GM04504 (cell line): ENCODE data around the gene ALOX15.
"Not testable (repeated sequence)": the region's sequence is repeated elsewhere in the genome, so short reads cannot be mapped to it uniquely, and the experiment has no call there.

Experiments used
- DNase-seq: peaks from one replicate; pipeline ENCODE4 v3.0.0-alpha.2; 2012; ENCODE audit warnings: low read depth

The ALOX15 gene

GRCh38 chr17:4617090-4617489 lies 24.4 kb downstream of the ALOX15 start:
- no peak for DNase-seq

DNA sequence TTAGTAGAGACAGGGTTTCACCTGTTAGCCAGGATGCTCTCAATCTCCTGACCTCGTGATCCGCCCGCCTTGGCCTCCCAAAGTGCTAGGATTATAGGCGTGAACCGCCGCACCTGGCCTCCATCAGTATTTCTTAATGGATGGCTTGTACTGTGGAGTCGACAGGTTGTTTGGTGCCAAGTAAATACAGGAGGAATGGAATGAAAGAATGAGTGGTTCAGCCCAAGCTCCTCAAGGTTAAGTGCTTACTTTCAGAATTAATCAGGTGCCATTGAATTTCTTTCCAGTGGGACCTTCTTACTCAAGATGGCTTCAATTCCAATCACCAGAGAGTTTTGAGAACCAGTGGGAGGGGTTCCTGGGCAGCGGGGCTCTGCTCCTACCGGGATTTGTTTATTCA lies 25.0 kb downstream of the ALOX15 start:
- DNase-seq: no peak

GRCh38 chr17:4610656-4611055 lies 30.8 kb downstream of the ALOX15 start:
- no peak for DNase-seq

DNA sequence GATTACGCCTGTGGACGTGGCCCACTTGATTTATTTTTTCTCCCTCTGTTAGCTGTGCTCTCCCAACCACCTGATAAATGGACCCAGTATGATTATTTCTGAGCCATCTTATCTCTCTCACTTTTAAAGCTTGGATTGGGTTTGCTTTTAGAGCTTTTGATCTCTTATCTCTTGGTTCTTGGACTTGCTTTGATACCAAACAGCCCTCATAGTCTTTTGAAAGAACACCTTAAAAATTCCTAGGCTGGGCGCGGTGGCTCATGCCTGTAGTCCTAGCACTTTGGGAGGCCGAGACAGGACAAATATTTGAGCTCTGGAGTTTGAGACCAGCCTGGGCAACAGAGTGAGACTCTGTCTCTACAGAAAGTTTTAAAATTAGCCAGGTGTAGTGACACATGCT lies 31.3 kb downstream of the ALOX15 start:
- DNase-seq: no peak

DNA sequence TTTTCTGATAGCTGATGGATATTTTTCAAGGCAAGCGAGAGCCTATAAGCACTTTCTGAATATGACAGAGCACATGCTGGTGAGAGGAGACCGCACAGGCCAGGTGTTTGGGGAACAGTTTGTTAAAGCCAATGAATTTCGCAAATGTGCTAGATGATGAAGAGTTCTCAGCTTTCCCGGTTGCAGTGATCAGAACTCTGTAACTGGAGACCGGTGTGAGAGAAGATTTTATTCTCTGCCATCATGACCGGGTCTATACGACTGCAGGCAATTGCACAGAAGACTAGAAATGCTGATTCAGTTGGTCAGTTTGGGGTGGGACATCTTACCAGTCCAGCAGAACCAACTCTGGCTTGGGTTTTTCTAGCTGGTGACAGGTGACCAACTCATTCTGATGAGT lies 31.7 kb downstream of the ALOX15 start:
- no peak for DNase-seq

GRCh38 chr17:4607773-4608187 lies 33.7 kb downstream of the ALOX15 start:
- DNase-seq: no peak

DNA sequence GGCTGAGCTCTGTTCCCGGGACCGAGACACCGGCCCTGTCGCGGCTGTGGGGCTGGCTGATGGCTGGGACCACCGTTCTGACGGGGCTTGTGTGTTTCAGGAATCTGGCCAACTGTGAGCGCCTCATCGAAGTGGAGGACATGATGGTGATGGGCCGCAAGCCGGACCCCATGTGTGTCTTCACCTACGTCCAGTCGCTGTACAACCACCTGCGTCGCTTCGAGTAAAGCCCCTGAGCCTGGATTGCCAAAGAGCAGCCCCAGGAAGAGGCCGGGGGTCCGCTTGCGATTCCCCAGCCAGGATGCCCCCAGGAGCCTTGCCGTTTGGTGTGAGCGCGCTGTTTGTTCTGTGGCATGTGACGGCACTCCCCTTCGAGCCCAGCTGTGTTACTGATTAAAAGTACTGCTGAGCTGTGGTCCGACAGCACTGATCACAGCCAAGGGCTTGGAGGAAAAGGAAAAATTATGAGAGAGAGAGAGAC lies 34.2 kb downstream of the ALOX15 start:
- no peak for DNase-seq

DNA sequence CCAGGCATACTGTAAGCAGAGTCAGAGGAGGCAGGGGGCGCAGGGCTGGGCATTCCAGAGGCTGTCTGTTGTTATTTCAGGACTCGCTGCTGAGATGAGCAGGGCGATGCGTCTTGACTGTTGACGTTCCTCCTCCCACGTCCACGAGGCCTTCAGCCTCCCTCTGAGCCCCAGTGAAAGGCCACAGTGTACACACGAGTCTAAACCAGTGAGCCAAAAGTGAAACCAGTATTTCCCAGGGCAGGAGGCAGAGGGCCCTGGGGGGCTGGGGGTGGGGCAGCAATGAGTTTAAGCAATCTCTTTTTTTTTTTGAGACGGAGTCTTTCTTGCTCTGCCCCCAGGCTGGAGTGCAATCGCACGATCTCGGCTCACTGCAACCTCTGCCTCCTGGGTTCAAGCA lies 35.7 kb downstream of the ALOX15 start:
- DNase-seq: no peak

DNA sequence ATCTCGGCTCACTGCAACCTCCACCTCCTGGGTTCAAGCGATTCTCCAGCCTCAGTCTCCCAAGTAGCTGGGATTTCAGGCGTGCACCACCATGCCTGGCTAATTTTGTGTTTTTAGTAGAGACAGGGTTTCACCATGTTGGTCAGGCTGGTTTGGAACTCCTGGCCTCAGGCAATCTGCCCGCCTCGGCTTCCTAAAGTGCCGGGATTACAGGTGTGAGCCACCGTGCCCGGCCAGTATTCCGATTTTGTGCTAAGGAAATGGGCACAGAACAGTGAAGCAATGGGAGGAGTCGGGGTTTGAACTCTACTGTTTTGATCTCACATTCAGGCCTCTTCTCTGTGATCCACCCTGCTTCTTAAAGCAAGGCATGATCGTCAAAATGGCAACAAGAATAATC lies 36.7 kb downstream of the ALOX15 start:
- DNase-seq: not testable (repeated sequence)

DNA sequence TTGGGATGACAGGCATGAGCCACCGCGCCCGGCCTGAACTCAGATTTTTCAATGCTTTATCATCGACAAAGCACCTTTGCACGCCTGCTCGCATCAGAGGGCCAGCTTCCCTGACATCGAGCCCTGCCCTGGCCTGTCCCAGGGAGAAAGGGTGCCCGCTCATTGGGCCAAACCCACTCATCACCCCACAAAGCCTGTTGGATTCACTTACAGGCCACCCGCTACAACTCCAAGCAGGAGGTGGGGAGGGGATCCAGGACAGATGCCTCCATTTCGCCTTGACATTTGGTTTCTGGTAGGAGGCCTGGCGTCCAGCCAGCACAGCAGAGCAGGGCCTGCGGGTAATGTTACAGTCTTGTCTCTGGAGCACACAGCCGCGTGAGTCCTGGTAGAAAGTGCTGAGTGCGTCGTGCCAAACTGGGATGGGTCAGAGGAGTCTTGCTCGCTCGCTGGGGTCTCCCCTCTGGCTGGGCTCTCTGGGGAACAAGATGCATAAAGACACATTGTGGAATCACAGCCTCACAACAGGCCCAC lies 37.3 kb downstream of the ALOX15 start:
- no peak for DNase-seq

DNA sequence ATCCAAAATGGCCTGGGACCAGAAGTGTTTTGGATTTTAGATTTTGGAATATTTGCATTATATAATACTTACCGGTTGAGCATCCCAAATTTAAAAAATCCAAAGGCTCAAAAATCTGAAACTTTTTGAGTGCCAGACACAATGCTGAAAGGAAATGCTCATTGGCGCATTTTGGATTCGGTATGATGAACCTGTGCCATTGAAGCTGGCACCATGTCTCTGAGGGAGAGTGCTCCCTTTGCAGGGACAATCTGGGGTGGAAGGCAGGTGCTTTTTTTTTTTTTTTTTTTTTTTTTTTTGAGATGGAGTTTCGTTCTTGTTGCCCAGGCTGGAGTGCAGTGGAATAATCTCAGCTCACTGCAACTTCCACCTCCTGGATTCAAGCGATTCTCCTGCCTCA lies 39.4 kb downstream of the ALOX15 start:
- no peak for DNase-seq

GRCh38 chr17:4601326-4601725 lies 40.2 kb downstream of the ALOX15 start:
- DNase-seq: no peak

- DNase-seq: no peak
Measured at GRCh38 chr17:4600563-4600962, 40.9 kb downstream of the ALOX15 start.

- no peak for DNase-seq
Measured at GRCh38 chr17:4599505-4600281, 41.8 kb downstream of the ALOX15 start.

- no peak for DNase-seq
Measured at GRCh38 chr17:4598776-4599504, 42.5 kb downstream of the ALOX15 start.

DNA sequence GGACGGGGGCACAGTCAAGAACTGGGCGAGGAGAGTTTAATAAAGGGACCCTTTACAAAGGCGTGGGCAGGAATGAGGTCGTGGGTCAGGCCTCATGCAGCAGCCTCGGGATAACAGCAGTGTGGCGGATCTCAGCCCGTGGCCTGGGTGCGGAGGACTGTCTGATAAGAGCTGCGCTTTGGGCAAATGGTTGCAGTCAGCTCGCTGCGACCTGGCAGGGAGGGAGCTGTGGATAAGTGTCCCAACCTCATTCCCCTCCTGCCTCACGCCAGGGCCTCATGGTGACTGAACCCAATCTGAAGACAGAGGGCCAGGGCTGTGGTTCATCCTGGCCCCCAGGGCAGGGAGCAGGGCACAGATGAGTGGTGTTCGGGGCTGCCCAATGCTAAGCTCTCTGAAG lies 43.5 kb downstream of the ALOX15 start:
- no peak for DNase-seq

GRCh38 chr17:4596636-4597380 lies 44.7 kb downstream of the ALOX15 start:
- no peak for DNase-seq

GRCh38 chr17:4595685-4596342 lies 45.7 kb downstream of the ALOX15 start:
- DNase-seq: not testable (repeated sequence)

- no peak for DNase-seq
Measured at GRCh38 chr17:4594931-4595684, 46.4 kb downstream of the ALOX15 start.

DNA sequence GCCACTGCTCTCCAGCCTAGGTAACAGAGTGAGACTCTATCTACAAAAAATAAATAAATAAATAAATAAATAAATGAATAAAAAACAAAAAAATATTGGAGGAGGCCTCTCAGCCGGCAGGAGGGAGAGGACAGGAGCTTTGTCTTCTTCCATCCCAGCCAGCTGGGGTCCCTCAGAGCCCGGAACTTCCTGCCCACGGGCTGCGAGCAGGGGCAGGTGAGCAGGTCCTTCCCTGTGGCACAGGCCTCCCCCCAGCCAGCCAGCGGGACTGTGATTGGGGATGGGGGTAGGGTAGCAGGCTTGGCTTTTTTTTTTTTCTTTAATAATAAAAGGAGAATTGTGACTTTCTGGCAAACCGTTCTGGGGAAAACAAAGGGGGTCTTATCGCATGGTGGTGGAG lies 47.1 kb downstream of the ALOX15 start:
- DNase-seq: no peak

DNA sequence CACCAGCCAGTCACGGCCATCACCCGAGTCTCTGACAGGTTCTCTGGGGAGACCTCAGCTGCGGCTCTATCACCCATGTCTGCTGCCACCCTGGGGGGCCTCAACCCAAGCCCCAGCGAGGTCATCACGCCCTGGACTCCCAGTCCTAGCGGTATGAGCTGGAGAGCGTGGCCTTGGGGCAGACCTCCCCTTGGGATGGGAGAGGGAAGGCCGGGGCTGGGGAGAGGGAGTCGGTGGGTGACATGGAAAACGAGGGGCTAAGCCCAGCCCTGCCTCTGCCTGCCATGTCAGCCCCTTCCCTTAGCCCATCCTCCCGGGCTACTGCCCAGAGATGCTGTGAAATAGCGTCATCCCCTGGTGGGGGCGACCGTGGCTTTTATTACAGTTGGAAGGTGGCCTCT lies 48.5 kb downstream of the ALOX15 start:
- no peak for DNase-seq
